Retina (tissue), 1 donor: ENCODE results near the gene TAS1R2.
"Not testable (repeated sequence)": the region's sequence is repeated elsewhere in the genome, so short reads cannot be mapped to it uniquely, and the experiment has no call there.

Source experiments
- DNase-seq: peaks from one replicate; pipeline ENCODE4 v3.0.0-alpha.2; 2016

Gene TAS1R2

GRCh38 chr1:18883636-18884418 is 24.4 kb upstream of the TAS1R2 start:
- DNase-seq = peak; percentile 77

- no peak for DNase-seq
Measured at GRCh38 chr1:18883079-18883478, 23.6 kb upstream of the TAS1R2 start.

GRCh38 chr1:18882486-18882885 is 23.0 kb upstream of the TAS1R2 start:
- no peak for DNase-seq

GRCh38 chr1:18881642-18882431 is 22.4 kb upstream of the TAS1R2 start:
- no peak for DNase-seq

GRCh38 chr1:18881164-18881563 is 21.7 kb upstream of the TAS1R2 start:
- DNase-seq = no peak

GRCh38 chr1:18880585-18880984 is 21.1 kb upstream of the TAS1R2 start:
- no peak for DNase-seq

GRCh38 chr1:18879791-18880309 is 20.4 kb upstream of the TAS1R2 start:
- no peak for DNase-seq

- no peak for DNase-seq
Measured at GRCh38 chr1:18879215-18879790, 19.8 kb upstream of the TAS1R2 start.

- no peak for DNase-seq
Measured at GRCh38 chr1:18878538-18879214, 19.2 kb upstream of the TAS1R2 start.

- no peak for DNase-seq
Measured at GRCh38 chr1:18877282-18877681, 17.8 kb upstream of the TAS1R2 start.

GRCh38 chr1:18876210-18876609 is 16.8 kb upstream of the TAS1R2 start:
- DNase-seq = no peak

- no peak for DNase-seq
Measured at GRCh38 chr1:18875796-18876128, 16.3 kb upstream of the TAS1R2 start.

GRCh38 chr1:18875107-18875795 is 15.8 kb upstream of the TAS1R2 start:
- DNase-seq = peak; percentile 83

GRCh38 chr1:18874600-18874999 is 15.1 kb upstream of the TAS1R2 start:
- no peak for DNase-seq

- DNase-seq = no peak
Measured at GRCh38 chr1:18874036-18874435, 14.6 kb upstream of the TAS1R2 start.

- no peak for DNase-seq
Measured at GRCh38 chr1:18872071-18872611, 12.7 kb upstream of the TAS1R2 start.

GRCh38 chr1:18871401-18872070 is 12.1 kb upstream of the TAS1R2 start:
- no peak for DNase-seq

- DNase-seq = no peak
Measured at GRCh38 chr1:18870957-18871356, 11.5 kb upstream of the TAS1R2 start.

GRCh38 chr1:18870595-18870865 is 11.1 kb upstream of the TAS1R2 start:
- DNase-seq = not testable (repeated sequence)

- DNase-seq = no peak
Measured at GRCh38 chr1:18869847-18870594, 10.6 kb upstream of the TAS1R2 start.

GRCh38 chr1:18868801-18869424 is 9.5 kb upstream of the TAS1R2 start:
- DNase-seq = no peak
